ENCODE results near the gene HSD17B8. TPM values are rescaled to one million over a fixed set of nuclear protein-coding genes. Genes with fewer than 3 reads are reported as not detected.

Gene HSD17B8
- total RNA-seq, 1 experiment from 2014 or later, result 22.0 TPM

DNA sequence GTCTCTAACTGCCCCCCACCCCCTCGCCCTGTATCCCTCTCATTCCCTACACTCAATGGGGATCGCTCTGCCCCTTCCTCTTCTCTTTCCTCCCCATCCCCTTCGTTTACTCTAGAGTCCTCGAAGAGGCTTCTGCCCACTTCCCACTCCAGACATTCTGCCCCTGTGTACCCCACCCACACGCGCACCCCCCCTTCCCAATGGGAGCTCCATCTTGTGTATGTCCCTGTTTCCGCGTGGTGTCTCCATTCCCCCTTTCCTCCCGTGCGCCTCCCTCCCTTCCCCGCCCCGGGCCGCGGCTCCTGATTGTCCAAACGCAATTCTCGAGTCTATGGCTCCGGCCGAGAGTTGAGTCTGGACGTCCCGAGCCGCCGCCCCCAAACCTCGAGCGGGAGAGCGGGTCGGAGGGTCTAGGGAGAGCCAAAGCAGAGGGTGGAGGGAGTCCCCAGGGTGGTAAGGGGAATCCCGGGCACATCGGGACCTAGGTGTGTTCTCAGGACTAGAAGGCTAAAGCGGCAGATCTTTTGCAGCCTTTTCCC, 3.2 kb downstream of the HSD17B8 start:
- TSS peak; percentile 97 for BruUV-seq (replicated peaks)

DNA sequence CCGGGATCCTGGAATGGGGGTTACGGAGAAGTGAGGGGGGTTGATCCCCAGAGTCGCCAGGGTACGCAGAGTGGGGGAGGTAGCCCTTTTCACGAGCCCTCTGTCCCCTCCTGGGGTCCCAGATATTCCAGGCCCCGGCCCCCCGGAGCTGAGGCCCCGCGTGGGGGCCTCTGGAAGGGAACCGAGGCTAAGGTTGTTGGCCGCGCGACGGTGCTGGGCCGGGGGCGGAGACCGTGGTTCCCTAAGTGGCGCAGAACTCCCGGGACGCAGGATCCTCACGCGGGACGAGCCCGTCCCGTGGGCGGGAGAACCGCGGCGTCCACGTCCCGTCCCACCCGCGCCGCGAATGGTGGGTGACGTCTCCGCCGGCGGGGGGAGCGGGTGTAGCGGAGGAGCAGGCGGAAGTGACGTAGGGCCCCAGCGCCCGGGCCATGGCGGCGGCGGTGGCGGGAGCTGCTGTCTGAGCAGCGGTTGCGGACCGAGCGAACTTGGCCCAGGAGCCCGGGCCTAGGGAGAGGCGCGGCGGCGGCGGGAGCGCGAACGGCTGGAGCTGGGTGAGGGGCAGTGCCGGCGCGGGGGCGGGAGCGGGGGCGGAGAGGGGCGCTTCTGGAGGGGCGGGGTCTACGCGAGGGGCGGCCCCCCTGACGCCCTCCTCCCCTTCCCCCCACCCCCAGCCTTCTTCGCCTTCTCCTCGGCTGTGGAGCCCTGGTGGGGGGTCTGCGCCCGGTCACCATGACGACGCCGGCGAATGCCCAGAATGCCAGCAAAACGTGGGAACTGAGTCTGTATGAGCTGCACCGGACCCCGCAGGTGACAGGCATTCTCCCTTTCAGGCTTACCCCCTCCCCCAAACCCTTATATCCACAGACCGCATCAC, 3.9 kb downstream of the HSD17B8 start, which contains the start of gene RING1:
TSS of gene RING1 (plus strand) at position 410 of the 877 bp plus-strand sequence. CDS start at position 733, 323 bp downstream.
- Histone ChIP-seq H4K20me1 (ENCODE audit: insufficient read depth) (no peaks in the 10 kb centered on the region), H3K4me3 (replicated peaks in 1 of 2; ENCODE audit: low read depth in 1 of 2, low read length in 2 of 2) (peak within 1 kb of the TSS; percentile 92 to 95), H3K79me2 (ENCODE audit: insufficient read depth, low read length) (peaks cover 29% of the 10 kb centered on the region), H3K4me1 (ENCODE audit: control insufficient read depth in 1 of 2, insufficient read depth in 2 of 2, low read length in 2 of 2) (peaks cover 29 to 49% of the 10 kb centered on the region in 2 experiments), H3K27me3 (ENCODE audit: insufficient read depth, low read length) (no peaks in the 10 kb centered on the region), H3K9me3 (ENCODE audit: control insufficient read depth in 1 of 2, insufficient read depth in 1 of 2, low read depth in 1 of 2, low read length in 2 of 2) (no peaks in the 10 kb centered on the region), H3K36me3 (ENCODE audit: control insufficient read depth in 1 of 2, insufficient read depth in 2 of 2, low read length in 2 of 2) (peaks cover 11 to 23% of the 10 kb centered on the region in 2 experiments; a peak in 3 of 4 replicates), H3K9me2 (ENCODE audit: insufficient read depth) (no peaks in the 10 kb centered on the region), H3K27ac (ENCODE audit: low read depth, low read length) (peak within 1 kb of the TSS; percentile 96), H3K9ac (ENCODE audit: low read length) (peak within 1 kb of the TSS; percentile 96), H3K4me2 (ENCODE audit: low read length) (peak within 1 kb of the TSS; percentile 97), H2AFZ (ENCODE audit: low read depth, low read length, poor library complexity, severe bottlenecking) (no peak within 1 kb of the TSS)
- ChIA-PET RAD21 (ENCODE audit: low non-redundant PET in 1 of 2, low total read pairs in 2 of 2, uncharacterized antibody in 2 of 2, unreplicated experiment in 2 of 2) (interaction anchor here in 1 of 2 experiments (1.3 kb wide), 1 partner anchor 40 kb away, joined by 5 read pairs; no protein-coding TSS in a partner anchor), POLR2A (interaction anchor here (0.6 to 1.4 kb wide), 2 partner anchors 9 to 58 kb away, joined by 3 to 5 read pairs; no protein-coding TSS in a partner anchor), CTCF (interaction anchor here (1.4 to 1.9 kb wide), 2 partner anchors 11 to 40 kb away, joined by 4 to 6 read pairs; no protein-coding TSS in a partner anchor)
- no peak for TF ChIP-seq CEBPB (IDR thresholded peaks at IDR 0.05; ENCODE audit: low read depth)
- TF ChIP-seq YY1 (IDR thresholded peaks at IDR 0.05; ENCODE audit: extremely low read depth, insufficient replicate concordance, low read depth, low read length), result peak; percentile 88
- TF ChIP-seq POLR2A (IDR thresholded peaks at IDR 0.05; ENCODE audit: borderline replicate concordance, extremely low read depth, insufficient read depth, insufficient read length), result peak; percentile 53
- peak; percentile 88 for TF ChIP-seq POLR2AphosphoS5 (IDR thresholded peaks at IDR 0.05; ENCODE audit: low read depth, low read length)
- peak; percentile 58; the same call in 1 of the 2 replicates for TF ChIP-seq ZFX (IDR thresholded peaks at IDR 0.05)
- DNase-seq (ENCODE audit: low read depth, low spot score) (no peak), ATAC-seq (peak; percentile 38)
- no TSS peak for BruUV-seq (replicated peaks)
- intact Hi-C loops (cut with micrococcal nuclease), result loop anchor here (10.0 kb wide), 1 partner anchor 206 kb away; the partner anchor contains the start of genes CUTA and PHF1

More for the DNA sequence above, 3.2 kb downstream of the HSD17B8 start:
- intact Hi-C loops (cut with micrococcal nuclease), result loop anchor here (10.0 kb wide), 1 partner anchor 207 kb away; the partner anchor contains the start of genes CUTA and PHF1
- ChIA-PET RAD21 (ENCODE audit: low non-redundant PET in 1 of 2, low total read pairs in 2 of 2, uncharacterized antibody in 2 of 2, unreplicated experiment in 2 of 2) (interaction anchor here in 1 of 2 experiments (1.3 kb wide), 1 partner anchor 41 kb away, joined by 5 read pairs; no protein-coding TSS in a partner anchor), POLR2A (interaction anchor here (0.6 kb wide), 1 partner anchor 57 kb away, joined by 3 read pairs; no protein-coding TSS in a partner anchor), CTCF (interaction anchor here (1.4 to 1.9 kb wide), 2 partner anchors 10 to 41 kb away, joined by 4 to 6 read pairs; no protein-coding TSS in a partner anchor)
- peaks cover 29 to 51% of the 10 kb centered on the region in 2 experiments for H3K4me1 ChIP-seq (ENCODE audit: control insufficient read depth in 1 of 2, insufficient read depth in 2 of 2, low read length in 2 of 2)
- H3K4me2 ChIP-seq (ENCODE audit: low read length), result peak overlapping the region; percentile 97
- H2AFZ ChIP-seq (ENCODE audit: low read depth, low read length, poor library complexity, severe bottlenecking), result no peak overlapping the region
- no peaks in the 10 kb centered on the region for H3K9me2 ChIP-seq (ENCODE audit: insufficient read depth)
- H4K20me1 ChIP-seq (ENCODE audit: insufficient read depth), result no peaks in the 10 kb centered on the region
- H3K36me3 ChIP-seq (ENCODE audit: control insufficient read depth in 1 of 2, insufficient read depth in 2 of 2, low read length in 2 of 2), result peaks cover 17 to 29% of the 10 kb centered on the region in 2 experiments; a peak in 3 of 4 replicates
- ATAC-seq, result peak; percentile 3; the same call in 1 of the 2 replicates
- TF ChIP-seq EGR1 (IDR thresholded peaks at IDR 0.05; ENCODE audit: low read depth) (no peak), ELF1 (IDR thresholded peaks at IDR 0.05; ENCODE audit: borderline replicate concordance, low read depth) (no peak), RAD21 (IDR thresholded peaks at IDR 0.05; ENCODE audit: low read depth) (no peak)
- peak overlapping the region; percentile 96 for H3K9ac ChIP-seq (ENCODE audit: low read length)
- no peak for DNase-seq (ENCODE audit: low read depth, low spot score)
- no peaks in the 10 kb centered on the region for H3K9me3 ChIP-seq (ENCODE audit: control insufficient read depth in 1 of 2, insufficient read depth in 1 of 2, low read depth in 1 of 2, low read length in 2 of 2)
- H3K27me3 ChIP-seq (ENCODE audit: insufficient read depth, low read length), result no peaks in the 10 kb centered on the region
- H3K79me2 ChIP-seq (ENCODE audit: insufficient read depth, low read length), result peaks cover 36% of the 10 kb centered on the region
- H3K4me3 ChIP-seq (replicated peaks in 1 of 2; ENCODE audit: low read depth in 1 of 2, low read length in 2 of 2), result peak overlapping the region; percentile 92 to 95
- H3K27ac ChIP-seq (ENCODE audit: low read depth, low read length), result peak overlapping the region; percentile 96

Data from HCT116 (cell line).